GM21381 (cell line): ENCODE measurements around the gene ACP6.
"Not testable (repeated sequence)": the region's sequence is repeated elsewhere in the genome, so short reads cannot be mapped to it uniquely, and the experiment has no call there.

Source experiments
- ATAC-seq: cut with Tn5 transposase; IDR thresholded peaks from one replicate; pipeline ENCODE4 v1.9.1; 2021; ENCODE audit warnings: mild to moderate bottlenecking, moderate library complexity; ENCODE audit not compliant: unreplicated experiment

ACP6 gene

GRCh38 chr1:147624529-147624928 lies 45.8 kb downstream of the ACP6 start:
- ATAC-seq = no peak

GRCh38 chr1:147624011-147624410 lies 46.3 kb downstream of the ACP6 start:
- no peak for ATAC-seq

- no peak for ATAC-seq
Observed at GRCh38 chr1:147622731-147623130, 47.6 kb downstream of the ACP6 start.

GRCh38 chr1:147620543-147620942 lies 49.8 kb downstream of the ACP6 start:
- ATAC-seq = no peak

- no peak for ATAC-seq
Observed at GRCh38 chr1:147619741-147620140, 50.6 kb downstream of the ACP6 start.

GRCh38 chr1:147618771-147619170 lies 51.6 kb downstream of the ACP6 start:
- no peak for ATAC-seq

- ATAC-seq = no peak
Observed at GRCh38 chr1:147618077-147618569, 52.2 kb downstream of the ACP6 start.

- not testable (repeated sequence) for ATAC-seq
Observed at GRCh38 chr1:147614966-147615365, 55.4 kb downstream of the ACP6 start.

- no peak for ATAC-seq
Observed at GRCh38 chr1:147613506-147613905, 56.8 kb downstream of the ACP6 start.

GRCh38 chr1:147612366-147612765 lies 58.0 kb downstream of the ACP6 start:
- no peak for ATAC-seq

GRCh38 chr1:147611586-147611985 lies 58.7 kb downstream of the ACP6 start:
- no peak for ATAC-seq

GRCh38 chr1:147611021-147611426 lies 59.3 kb downstream of the ACP6 start:
- ATAC-seq = peak; percentile 76

GRCh38 chr1:147609358-147609757 lies 61.0 kb downstream of the ACP6 start:
- no peak for ATAC-seq

GRCh38 chr1:147608596-147608995 lies 61.7 kb downstream of the ACP6 start:
- ATAC-seq = no peak

GRCh38 chr1:147605591-147605990 lies 64.7 kb downstream of the ACP6 start:
- no peak for ATAC-seq

GRCh38 chr1:147603986-147604385 lies 66.3 kb downstream of the ACP6 start:
- no peak for ATAC-seq

- ATAC-seq = no peak
Observed at GRCh38 chr1:147600119-147601111, 69.9 kb downstream of the ACP6 start.

- ATAC-seq = peak; percentile 83
Observed at GRCh38 chr1:147599362-147600118, 70.8 kb downstream of the ACP6 start.

GRCh38 chr1:147598621-147599361 lies 71.5 kb downstream of the ACP6 start:
- ATAC-seq = peak; percentile 6

GRCh38 chr1:147597010-147597409 lies 73.3 kb downstream of the ACP6 start:
- ATAC-seq = no peak
